Activated naive CD8-positive, alpha-beta T cell treated with anti-CD3 and anti-CD28 coated beads for 36 hours (primary cell): Measurements from ENCODE around the gene SEMA4B. TPM values are rescaled to one million over a fixed set of nuclear protein-coding genes. Genes with fewer than 3 reads are reported as not detected.
A peak's percentile ranks its signal among the peaks of the same experiment; 100 is the strongest.
"Not testable (repeated sequence)": the region's sequence is repeated elsewhere in the genome, so short reads cannot be mapped to it uniquely, and the experiment has no call there.

Source experiments
- DNase-seq: peaks from one replicate; pipeline ENCODE4 v3.0.0; 2021
- H3K27ac Mint-ChIP-seq: one replicate; pipeline ENCODE4 v1.8.0; 2022; ENCODE audit warnings: mild to moderate bottlenecking, moderate library complexity, mixed read lengths
- H3K27me3 Mint-ChIP-seq: one replicate; pipeline ENCODE4 v1.8.0; 2022; ENCODE audit warnings: mild to moderate bottlenecking, mixed read lengths
- H3K36me3 Mint-ChIP-seq: one replicate; pipeline ENCODE4 v1.8.0; 2021; ENCODE audit warnings: mild to moderate bottlenecking, mixed read lengths
- H3K4me1 Mint-ChIP-seq: one replicate; pipeline ENCODE4 v1.8.0; 2021; ENCODE audit warnings: mixed read lengths
- H3K4me3 Mint-ChIP-seq: one replicate; pipeline ENCODE4 v1.8.0; 2022; ENCODE audit warnings: mild to moderate bottlenecking, moderate library complexity, mixed read lengths
- H3K9me3 Mint-ChIP-seq: one replicate; pipeline ENCODE4 v1.8.0; 2022; ENCODE audit warnings: mixed read lengths
- total RNA-seq, 2 experiments: library from RNA; stranded (reverse); gene quantifications; one replicate each; pipeline ENCODE4 v1.2.3, GENCODE V29; 2021

Gene SEMA4B, protein sequence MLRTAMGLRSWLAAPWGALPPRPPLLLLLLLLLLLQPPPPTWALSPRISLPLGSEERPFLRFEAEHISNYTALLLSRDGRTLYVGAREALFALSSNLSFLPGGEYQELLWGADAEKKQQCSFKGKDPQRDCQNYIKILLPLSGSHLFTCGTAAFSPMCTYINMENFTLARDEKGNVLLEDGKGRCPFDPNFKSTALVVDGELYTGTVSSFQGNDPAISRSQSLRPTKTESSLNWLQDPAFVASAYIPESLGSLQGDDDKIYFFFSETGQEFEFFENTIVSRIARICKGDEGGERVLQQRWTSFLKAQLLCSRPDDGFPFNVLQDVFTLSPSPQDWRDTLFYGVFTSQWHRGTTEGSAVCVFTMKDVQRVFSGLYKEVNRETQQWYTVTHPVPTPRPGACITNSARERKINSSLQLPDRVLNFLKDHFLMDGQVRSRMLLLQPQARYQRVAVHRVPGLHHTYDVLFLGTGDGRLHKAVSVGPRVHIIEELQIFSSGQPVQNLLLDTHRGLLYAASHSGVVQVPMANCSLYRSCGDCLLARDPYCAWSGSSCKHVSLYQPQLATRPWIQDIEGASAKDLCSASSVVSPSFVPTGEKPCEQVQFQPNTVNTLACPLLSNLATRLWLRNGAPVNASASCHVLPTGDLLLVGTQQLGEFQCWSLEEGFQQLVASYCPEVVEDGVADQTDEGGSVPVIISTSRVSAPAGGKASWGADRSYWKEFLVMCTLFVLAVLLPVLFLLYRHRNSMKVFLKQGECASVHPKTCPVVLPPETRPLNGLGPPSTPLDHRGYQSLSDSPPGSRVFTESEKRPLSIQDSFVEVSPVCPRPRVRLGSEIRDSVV
- total RNA-seq: 1 to 10 TPM; 3.0 to 4.1 TPM

DNA sequence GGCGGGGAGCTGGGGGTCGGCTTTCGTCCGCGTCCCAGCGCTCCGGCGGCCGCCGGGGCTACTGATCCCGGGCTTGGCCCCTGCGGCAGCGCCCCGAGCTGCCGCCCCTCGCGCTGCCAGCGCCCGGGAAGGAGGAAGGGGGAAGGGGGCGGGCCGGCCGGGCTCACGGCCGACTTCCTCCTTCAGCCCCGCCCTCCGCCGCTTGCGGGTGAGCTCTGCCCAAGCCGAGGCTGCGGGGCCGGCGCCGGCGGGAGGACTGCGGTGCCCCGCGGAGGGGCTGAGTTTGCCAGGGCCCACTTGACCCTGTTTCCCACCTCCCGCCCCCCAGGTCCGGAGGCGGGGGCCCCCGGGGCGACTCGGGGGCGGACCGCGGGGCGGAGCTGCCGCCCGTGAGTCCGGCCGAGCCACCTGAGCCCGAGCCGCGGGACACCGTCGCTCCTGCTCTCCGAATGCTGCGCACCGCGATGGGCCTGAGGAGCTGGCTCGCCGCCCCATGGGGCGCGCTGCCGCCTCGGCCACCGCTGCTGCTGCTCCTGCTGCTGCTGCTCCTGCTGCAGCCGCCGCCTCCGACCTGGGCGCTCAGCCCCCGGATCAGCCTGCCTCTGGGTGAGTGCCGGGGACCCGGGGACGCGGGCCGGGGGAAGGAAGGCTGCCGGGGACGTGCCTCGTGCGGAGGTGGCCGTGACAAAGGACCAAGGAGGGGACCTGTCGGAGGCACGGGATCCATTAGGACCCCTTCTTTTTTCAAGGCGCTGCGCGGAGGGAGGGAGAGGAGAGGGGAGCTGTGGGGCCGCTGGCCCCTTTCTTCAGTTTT, at the start of gene SEMA4B:
SEMA4B (plus strand) TSS at position 201 of the 814 bp plus-strand sequence; CDS start at position 450, 249 bp downstream.
- Mint-ChIP-seq H3K27me3 (no peaks in the 10 kb centered on the region), H3K36me3 (no peaks in the 10 kb centered on the region), H3K4me1 (peaks cover 13% of the 10 kb centered on the region), H3K4me3 (peak within 1 kb of the TSS; percentile 84), H3K9me3 (no peaks in the 10 kb centered on the region), H3K27ac (peak within 1 kb of the TSS; percentile 69)
- peak; percentile 81 for DNase-seq

DNA sequence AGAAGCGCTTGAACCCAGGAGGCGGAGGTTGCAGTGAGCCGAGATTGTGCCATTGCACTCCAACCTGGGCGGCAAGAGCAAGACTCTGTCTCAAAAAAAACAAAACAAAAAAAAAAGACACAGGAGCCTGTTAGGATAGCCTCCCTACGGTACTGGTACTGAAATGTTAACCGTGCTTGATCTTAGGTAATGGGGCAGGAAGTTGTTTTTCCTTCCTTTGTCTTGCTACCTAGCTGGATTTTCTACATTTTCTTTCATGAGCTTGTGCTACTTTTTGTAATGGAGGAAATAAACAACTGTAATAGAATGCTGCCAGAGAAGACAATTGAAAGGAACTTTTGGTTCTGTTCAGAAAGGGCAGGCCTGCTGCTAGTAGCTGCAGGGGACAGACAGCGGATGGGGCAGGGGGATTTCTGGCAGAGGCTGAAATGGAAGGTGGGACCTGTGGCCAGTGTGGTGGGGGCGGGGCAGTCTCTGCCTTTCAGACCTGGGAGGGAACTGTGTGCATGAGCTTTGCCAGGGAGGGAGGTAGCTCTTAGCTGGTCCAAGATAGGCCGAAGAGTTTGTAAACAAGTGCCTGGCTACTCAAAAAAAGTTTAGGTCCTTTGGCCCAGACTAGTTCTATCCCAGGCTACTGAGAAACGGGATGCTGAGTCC, 49.0 kb upstream of the SEMA4B start:
- H3K4me1 Mint-ChIP-seq: peaks cover 5% of the 10 kb centered on the region
- H3K27ac Mint-ChIP-seq: no peak overlapping the region
- no peaks in the 10 kb centered on the region for H3K36me3 Mint-ChIP-seq
- no peak for DNase-seq
- H3K9me3 Mint-ChIP-seq: no peaks in the 10 kb centered on the region
- H3K27me3 Mint-ChIP-seq: no peaks in the 10 kb centered on the region
- H3K4me3 Mint-ChIP-seq: no peak overlapping the region

DNA sequence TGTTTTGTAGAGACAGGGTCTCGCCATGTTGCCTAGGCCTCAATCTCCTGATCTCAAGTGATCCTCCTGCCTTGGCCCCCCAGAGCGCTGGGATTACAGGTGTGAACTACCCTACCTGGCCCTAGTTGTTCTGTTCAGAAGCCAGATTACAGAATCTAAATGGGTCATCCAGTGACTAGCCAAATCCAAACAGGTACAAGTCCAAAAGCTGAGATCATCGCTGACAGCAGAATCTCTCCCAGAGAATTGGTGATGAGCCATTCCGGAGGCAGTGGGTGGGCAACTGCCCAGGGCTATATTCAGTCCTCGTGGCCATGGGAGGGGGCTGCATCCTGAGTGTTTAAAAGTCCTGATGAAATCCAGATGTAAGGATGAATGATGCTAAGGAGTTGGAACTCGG, 47.5 kb upstream of the SEMA4B start:
- Mint-ChIP-seq H3K4me3 (no peak overlapping the region), H3K27ac (no peak overlapping the region), H3K9me3 (no peaks in the 10 kb centered on the region), H3K4me1 (peaks cover 8% of the 10 kb centered on the region), H3K36me3 (no peaks in the 10 kb centered on the region), H3K27me3 (no peaks in the 10 kb centered on the region)
- DNase-seq: no peak

DNA sequence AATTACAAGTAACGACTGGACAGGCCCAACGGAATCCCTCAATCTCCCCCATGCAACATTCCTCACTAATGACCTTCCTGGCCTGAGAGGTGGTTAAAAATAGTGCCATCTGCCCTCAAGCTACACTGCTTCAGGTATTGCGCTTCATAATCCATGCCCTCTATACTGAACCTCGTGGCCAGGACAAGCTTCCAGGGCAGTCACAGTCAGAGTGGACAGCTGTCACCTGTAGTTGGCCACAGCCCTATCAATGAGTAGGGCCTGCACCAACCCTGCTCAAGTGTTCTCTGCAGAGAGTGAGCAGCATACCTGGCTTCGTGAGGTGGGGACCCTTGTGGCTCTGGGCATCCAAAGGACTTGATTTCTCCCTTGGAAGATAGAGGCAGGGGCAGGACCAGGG, 46.9 kb upstream of the SEMA4B start:
- H3K27ac Mint-ChIP-seq: no peak overlapping the region
- DNase-seq: no peak
- no peaks in the 10 kb centered on the region for H3K36me3 Mint-ChIP-seq
- H3K27me3 Mint-ChIP-seq: no peaks in the 10 kb centered on the region
- no peaks in the 10 kb centered on the region for H3K9me3 Mint-ChIP-seq
- peaks cover 3% of the 10 kb centered on the region for H3K4me1 Mint-ChIP-seq
- H3K4me3 Mint-ChIP-seq: no peak overlapping the region

DNA sequence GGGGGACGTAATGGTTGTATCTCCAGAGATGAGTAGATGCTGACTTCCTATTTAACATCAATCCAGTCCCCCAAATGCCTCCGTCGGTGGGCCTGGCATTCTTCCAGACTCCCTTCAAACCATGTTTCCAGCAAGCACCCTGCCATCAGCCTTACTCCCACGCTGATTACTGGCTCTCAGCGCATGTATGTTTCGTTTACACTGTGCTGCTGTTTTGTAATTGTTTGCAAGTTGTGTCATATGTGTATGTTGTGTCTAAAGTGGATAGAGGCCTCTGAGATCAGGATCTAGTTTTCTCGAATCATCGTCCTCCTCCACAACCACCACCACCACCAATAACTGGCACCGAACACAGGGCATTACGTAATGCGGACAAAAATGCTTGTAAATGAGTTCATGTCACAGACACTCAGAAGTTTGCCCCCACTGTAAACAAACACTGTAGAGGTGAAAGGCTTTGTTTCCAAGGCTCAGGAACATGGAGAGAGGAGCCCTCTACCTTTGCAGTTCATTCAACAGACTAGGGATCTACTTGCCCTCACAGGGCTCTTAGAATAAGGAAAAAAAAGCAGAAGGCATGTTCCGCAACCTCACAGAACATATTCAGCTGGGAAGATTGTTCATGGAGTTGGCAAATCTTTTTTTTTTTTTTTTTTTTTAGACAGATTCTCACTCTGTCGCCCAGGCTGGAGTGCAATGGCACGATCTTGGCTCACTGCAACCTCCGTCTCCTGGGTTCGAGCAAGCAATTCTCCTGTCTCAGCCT, 46.1 kb upstream of the SEMA4B start:
- H3K27ac Mint-ChIP-seq: no peak overlapping the region
- H3K27me3 Mint-ChIP-seq: no peaks in the 10 kb centered on the region
- DNase-seq: no peak
- peaks cover 3% of the 10 kb centered on the region for H3K4me1 Mint-ChIP-seq
- no peak overlapping the region for H3K4me3 Mint-ChIP-seq
- H3K36me3 Mint-ChIP-seq: no peaks in the 10 kb centered on the region
- H3K9me3 Mint-ChIP-seq: no peaks in the 10 kb centered on the region

DNA sequence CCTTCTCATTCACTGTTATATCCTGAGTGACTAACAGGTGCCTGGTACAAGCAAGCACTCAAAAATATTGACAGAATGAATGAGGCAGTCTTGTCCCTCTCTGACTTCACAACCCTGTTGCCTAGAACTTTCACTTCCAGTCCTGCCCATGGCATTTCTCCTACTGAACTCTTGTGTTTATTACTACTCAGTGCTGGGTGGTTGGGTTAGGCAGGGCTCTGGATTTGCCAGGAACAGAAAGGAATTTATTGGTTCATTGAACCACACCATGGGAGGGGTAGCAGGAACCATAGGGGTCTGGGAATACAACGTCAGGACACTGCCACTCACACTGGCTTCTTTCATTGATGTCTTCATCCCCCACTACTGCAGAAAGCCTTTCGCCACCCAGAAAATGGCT, 41.9 kb upstream of the SEMA4B start:
- DNase-seq: no peak
- no peaks in the 10 kb centered on the region for H3K36me3 Mint-ChIP-seq
- H3K27me3 Mint-ChIP-seq: no peaks in the 10 kb centered on the region
- no peak overlapping the region for H3K4me3 Mint-ChIP-seq
- peaks cover 3% of the 10 kb centered on the region for H3K4me1 Mint-ChIP-seq
- no peaks in the 10 kb centered on the region for H3K9me3 Mint-ChIP-seq
- H3K27ac Mint-ChIP-seq: no peak overlapping the region

DNA sequence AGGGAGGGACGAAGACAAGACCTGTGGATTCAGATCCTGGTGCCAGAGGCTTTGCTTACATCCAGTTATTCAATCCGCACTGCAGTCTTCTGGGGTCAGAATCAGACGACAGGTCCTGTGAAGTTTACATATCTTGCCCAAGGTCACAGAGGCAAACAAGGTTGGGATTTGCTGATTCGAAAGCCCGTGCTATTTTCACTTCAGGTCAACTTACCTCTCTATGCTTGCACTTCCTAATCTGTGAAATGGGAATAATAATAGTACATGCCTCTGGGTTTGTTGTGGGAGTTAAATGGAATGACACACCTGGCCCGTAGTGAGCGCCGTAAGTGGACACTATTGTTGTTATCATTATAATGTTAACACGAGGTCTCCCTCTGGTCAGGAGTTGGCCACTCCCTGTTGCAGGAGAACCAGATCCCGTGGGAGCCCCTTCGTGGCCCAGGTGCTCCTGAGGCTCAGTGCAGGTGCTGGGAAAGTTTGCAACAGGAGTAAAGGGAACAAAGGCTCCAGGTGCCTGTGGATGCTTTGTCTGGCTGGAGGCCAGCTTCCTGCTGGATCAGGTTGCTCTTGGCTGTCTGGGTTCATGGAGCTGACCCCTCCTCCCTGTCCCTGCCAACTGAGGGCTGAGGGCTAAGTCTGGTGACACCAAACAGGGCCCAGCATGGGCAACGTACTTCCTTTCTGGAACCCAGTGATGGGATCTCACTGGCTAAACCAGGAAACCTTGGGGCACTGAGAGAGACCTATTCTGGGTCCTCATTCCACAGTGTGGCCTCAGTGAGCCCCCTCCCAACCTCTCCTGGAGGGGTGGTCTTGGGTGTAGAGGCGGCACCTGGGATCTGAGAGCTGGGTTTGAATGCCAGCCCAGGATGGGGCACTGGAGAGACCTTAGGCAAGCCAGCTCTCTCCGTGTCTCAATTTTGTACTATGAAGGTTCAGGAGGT, 40.1 kb upstream of the SEMA4B start:
- Mint-ChIP-seq H3K27me3 (no peaks in the 10 kb centered on the region), H3K4me3 (no peak overlapping the region), H3K9me3 (no peaks in the 10 kb centered on the region), H3K36me3 (no peaks in the 10 kb centered on the region), H3K4me1 (peaks cover 8% of the 10 kb centered on the region), H3K27ac (no peak overlapping the region)
- no peak for DNase-seq

DNA sequence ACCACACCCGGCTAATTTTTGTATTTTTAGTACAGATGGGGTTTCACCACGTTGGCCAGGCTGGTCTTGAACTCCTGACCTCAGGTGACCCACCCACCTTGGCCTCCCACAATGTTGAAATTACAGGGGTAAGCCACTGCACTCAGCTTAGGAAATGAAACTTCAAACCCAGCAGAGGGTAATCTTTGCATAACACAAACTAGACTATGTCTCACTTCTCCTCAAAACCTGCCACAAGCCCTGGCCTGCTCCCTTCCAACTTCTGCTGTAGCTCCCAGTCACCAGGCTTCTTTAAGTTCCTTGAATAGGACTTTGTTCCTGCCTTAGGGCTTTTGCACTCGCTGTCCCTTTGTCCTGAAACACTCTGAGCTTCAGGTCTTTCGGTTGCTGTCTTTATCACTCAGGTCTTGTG, 39.2 kb upstream of the SEMA4B start:
- no peak for DNase-seq
- no peaks in the 10 kb centered on the region for H3K9me3 Mint-ChIP-seq
- H3K4me1 Mint-ChIP-seq: peaks cover 8% of the 10 kb centered on the region
- no peak overlapping the region for H3K27ac Mint-ChIP-seq
- H3K36me3 Mint-ChIP-seq: no peaks in the 10 kb centered on the region
- H3K27me3 Mint-ChIP-seq: no peaks in the 10 kb centered on the region
- no peak overlapping the region for H3K4me3 Mint-ChIP-seq

DNA sequence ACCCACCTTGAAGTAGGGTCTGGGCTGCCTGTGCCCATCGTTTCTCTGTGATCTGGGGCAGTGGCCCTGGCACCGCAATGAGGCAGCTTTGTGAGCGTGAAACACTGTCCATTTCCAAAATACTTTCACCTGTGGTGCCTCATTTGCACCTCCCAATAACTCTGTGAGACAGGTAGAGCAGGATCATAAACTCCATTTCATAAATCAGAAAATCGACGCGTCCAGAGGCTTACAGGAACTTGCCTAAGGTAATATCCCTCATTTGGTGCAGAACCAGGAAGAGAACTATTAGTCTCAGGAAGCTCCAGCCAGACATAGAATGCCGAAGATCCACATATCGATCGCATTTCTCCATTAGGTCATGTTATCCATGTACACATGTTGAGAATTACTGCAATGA, 38.2 kb upstream of the SEMA4B start:
- Mint-ChIP-seq H3K36me3 (no peaks in the 10 kb centered on the region), H3K4me3 (no peak overlapping the region), H3K27me3 (no peaks in the 10 kb centered on the region), H3K4me1 (peaks cover 7% of the 10 kb centered on the region), H3K9me3 (no peaks in the 10 kb centered on the region), H3K27ac (no peak overlapping the region)
- no peak for DNase-seq

DNA sequence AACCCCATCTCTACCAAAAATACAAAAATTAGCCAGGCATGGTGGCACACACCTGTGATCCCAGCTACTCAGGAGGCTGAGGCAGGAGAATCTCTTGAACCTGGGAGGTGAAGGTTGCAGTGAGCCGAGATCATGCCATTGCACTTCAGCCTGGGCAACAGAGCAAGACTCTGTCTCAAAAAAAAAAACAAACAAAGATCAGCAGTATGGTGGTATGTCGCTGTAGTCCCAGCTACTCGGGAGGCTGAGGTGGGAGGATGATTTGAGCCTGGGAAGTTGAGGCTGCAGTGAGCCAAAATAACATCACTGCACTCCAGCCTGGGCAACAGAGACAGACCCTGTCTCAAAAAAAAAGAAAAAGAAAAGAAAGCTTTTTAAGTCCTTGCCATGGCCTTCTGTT, 36.9 kb upstream of the SEMA4B start:
- not testable (repeated sequence) for H3K36me3 Mint-ChIP-seq, H3K4me3 Mint-ChIP-seq, H3K9me3 Mint-ChIP-seq, H3K27ac Mint-ChIP-seq, H3K27me3 Mint-ChIP-seq, H3K4me1 Mint-ChIP-seq, DNase-seq

DNA sequence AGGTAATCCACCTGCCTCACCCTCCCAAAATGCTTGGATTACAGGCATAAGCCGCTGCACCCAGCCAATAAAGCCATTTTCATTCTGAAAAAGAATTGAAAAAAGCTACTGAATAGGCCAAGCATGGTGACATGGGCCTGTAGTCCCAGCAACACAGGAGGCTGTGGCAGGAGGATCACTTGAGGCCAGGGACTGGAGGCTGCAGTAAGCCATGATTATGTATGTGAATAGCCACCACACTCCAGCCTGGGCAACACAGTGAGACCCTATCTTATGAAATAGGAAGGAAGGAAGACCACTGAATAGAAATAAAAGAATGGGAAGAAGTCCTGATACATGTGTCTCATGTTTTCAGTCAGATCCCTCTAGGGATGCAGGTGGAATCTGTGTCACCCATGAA, 36.0 kb upstream of the SEMA4B start:
- DNase-seq: no peak
- Mint-ChIP-seq H3K9me3 (no peaks in the 10 kb centered on the region), H3K27me3 (no peaks in the 10 kb centered on the region), H3K4me1 (peaks cover 5% of the 10 kb centered on the region), H3K36me3 (no peaks in the 10 kb centered on the region), H3K4me3 (no peak overlapping the region), H3K27ac (no peak overlapping the region)

DNA sequence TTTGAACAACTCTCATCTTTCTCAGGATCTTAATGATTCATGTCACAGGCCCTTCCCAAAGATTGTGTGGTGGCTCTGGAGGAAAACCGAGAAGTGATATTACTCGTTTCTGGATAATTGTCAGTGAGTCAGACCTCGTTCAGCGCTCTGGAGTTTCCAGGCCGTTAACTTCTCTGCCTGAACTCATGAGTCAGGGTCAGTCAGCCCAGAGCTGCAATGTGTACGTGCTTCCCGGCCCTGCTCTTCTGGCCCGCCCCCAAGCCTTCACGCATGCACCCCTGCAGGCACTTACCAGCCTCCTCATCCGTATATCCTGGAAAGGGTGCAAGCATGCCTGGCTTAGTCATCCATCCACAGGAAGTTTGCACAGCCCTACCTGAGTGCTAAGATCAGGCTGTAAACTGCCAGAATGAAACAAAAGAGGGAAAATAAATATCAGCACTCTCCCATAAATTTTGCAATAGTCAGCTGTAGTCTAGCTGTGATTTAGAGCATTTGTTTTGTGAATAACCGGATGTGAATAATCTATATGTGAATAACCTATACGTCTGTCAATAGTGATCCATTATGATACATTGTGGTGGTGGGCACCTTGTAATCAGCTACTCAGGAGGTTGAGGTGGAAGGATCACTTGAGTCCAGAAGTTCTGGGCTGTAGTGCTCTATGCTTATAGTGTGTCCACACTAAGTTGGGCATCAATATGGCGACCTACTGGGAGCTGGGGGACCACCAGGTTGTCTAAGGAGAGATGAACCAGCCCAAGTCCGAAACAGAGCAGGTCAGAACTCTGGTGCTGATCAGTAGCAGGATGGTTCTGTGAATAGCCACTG, 35.3 kb upstream of the SEMA4B start:
- Mint-ChIP-seq H3K27ac (no peak overlapping the region), H3K4me3 (no peak overlapping the region), H3K27me3 (no peaks in the 10 kb centered on the region), H3K9me3 (no peaks in the 10 kb centered on the region), H3K36me3 (no peaks in the 10 kb centered on the region), H3K4me1 (peaks cover 5% of the 10 kb centered on the region)
- peak; percentile 25 for DNase-seq
